Activated CD8-positive, alpha-beta memory T cell treated with anti-CD3 and anti-CD28 coated beads for 1 hour (primary cell): ENCODE results near the gene TRIO.

Experiments used
- DNase-seq, 2 donors: peaks; one replicate each; pipeline ENCODE4 v3.0.0-alpha.2; 2020; ENCODE audit warnings: low read depth in 1 of 2; ENCODE audit errors: extremely low read depth in 1 of 2

Gene TRIO

GRCh38 chr5:14310901-14311300 lies 167.8 kb downstream of the TRIO start:
- no peak for DNase-seq

- DNase-seq = no peak
Measured at GRCh38 chr5:14313986-14314690, 171.0 kb downstream of the TRIO start.

- no peak for DNase-seq
Measured at GRCh38 chr5:14316471-14316870, 173.3 kb downstream of the TRIO start.

GRCh38 chr5:14319102-14319501 lies 176.0 kb downstream of the TRIO start:
- DNase-seq = no peak

- DNase-seq = no peak
Measured at GRCh38 chr5:14321936-14322335, 178.8 kb downstream of the TRIO start.

GRCh38 chr5:14322437-14323187 lies 179.5 kb downstream of the TRIO start:
- DNase-seq = no peak

- DNase-seq = no peak
Measured at GRCh38 chr5:14323466-14323865, 180.3 kb downstream of the TRIO start.

GRCh38 chr5:14325369-14325768 lies 182.2 kb downstream of the TRIO start:
- DNase-seq = no peak

- DNase-seq = no peak
Measured at GRCh38 chr5:14326035-14326903, 183.1 kb downstream of the TRIO start.

- DNase-seq = no peak
Measured at GRCh38 chr5:14327624-14328023, 184.5 kb downstream of the TRIO start.

- no peak for DNase-seq
Measured at GRCh38 chr5:14328144-14328543, 185.0 kb downstream of the TRIO start.

GRCh38 chr5:14330291-14330690 lies 187.1 kb downstream of the TRIO start:
- no peak for DNase-seq

- DNase-seq = no peak
Measured at GRCh38 chr5:14330729-14331385, 187.7 kb downstream of the TRIO start.

GRCh38 chr5:14331386-14331781 lies 188.2 kb downstream of the TRIO start:
- DNase-seq = no peak

- no peak for DNase-seq
Measured at GRCh38 chr5:14332038-14332631, 189.0 kb downstream of the TRIO start.

- DNase-seq = no peak
Measured at GRCh38 chr5:14332746-14333145, 189.6 kb downstream of the TRIO start.

- DNase-seq = no peak
Measured at GRCh38 chr5:14337593-14337992, 194.5 kb downstream of the TRIO start.

- DNase-seq = no peak
Measured at GRCh38 chr5:14339468-14339867, 196.3 kb downstream of the TRIO start.

- DNase-seq = no peak
Measured at GRCh38 chr5:14341571-14342230, 198.6 kb downstream of the TRIO start.

GRCh38 chr5:14342306-14342705 lies 199.2 kb downstream of the TRIO start:
- DNase-seq = no peak
